Activated naive CD8-positive, alpha-beta T cell treated with anti-CD3 and anti-CD28 coated beads, Interleukin-2, amount 10 ng/mL, durations not matched to agents 7 days and 5 days (primary cell): ENCODE results near the gene LYPLA2. TPM values are rescaled to one million over a fixed set of nuclear protein-coding genes. Genes with fewer than 3 reads are reported as not detected.
A peak's percentile ranks its signal among the peaks of the same experiment; 100 is the strongest.
"Not testable (repeated sequence)": the region's sequence is repeated elsewhere in the genome, so short reads cannot be mapped to it uniquely, and the experiment has no call there.

ENCODE experiments used
- ATAC-seq: fragments of 150-1000 bp; cut with Tn5 transposase; one replicate; pipeline ENCODE4 v1.10.0; 2021; ENCODE audit warnings: low read depth, moderate library complexity
- POLR2A ChIA-PET: fragments of 350-600 bp; sonication (Branson Sonifier 250); formaldehyde crosslinking; loops from one replicate; lab custom pipeline; 2021; ENCODE audit warnings: antibody characterized with exemption; lab: Charles Lee
- DNase-seq: peaks from one replicate; pipeline ENCODE4 v3.0.0; 2021
- H3K27ac Mint-ChIP-seq: one replicate; pipeline ENCODE4 v1.8.0; 2022; ENCODE audit warnings: mild to moderate bottlenecking, mixed read lengths
- H3K27me3 Mint-ChIP-seq: one replicate; pipeline ENCODE4 v1.8.0; 2022; ENCODE audit warnings: mild to moderate bottlenecking, moderate library complexity, mixed read lengths
- H3K36me3 Mint-ChIP-seq: one replicate; pipeline ENCODE4 v1.8.0; 2021; ENCODE audit warnings: mild to moderate bottlenecking, mixed read lengths
- H3K4me1 Mint-ChIP-seq: one replicate; pipeline ENCODE4 v1.8.0; 2021; ENCODE audit warnings: mixed read lengths
- H3K4me3 Mint-ChIP-seq: one replicate; pipeline ENCODE4 v1.8.0; 2022; ENCODE audit warnings: mild to moderate bottlenecking, moderate library complexity, mixed read lengths
- H3K9me3 Mint-ChIP-seq: one replicate; pipeline ENCODE4 v1.8.0; 2021; ENCODE audit warnings: mixed read lengths
- total RNA-seq, 2 experiments: library from RNA; stranded (reverse); gene quantifications; one replicate each; pipeline ENCODE4 v1.2.3, GENCODE V29; 2021

The LYPLA2 gene
- total RNA-seq, 2 experiments from 2014 or later, result 67.0 to 82.5 TPM

GRCh38 chr1:23799570-23800399, 8.8 kb downstream of the LYPLA2 start:
- Mint-ChIP-seq H3K36me3 (peaks cover 2% of the 10 kb centered on the region), H3K27ac (peak overlapping the region; percentile 92), H3K4me1 (peaks cover 17% of the 10 kb centered on the region), H3K9me3 (no peaks in the 10 kb centered on the region), H3K27me3 (no peaks in the 10 kb centered on the region), H3K4me3 (peak overlapping the region; percentile 99)
- POLR2A ChIA-PET, result interaction anchor here (0.6 to 3.9 kb wide), 14 partner anchors 8 to 180 kb away, joined by 3 to 50 read pairs (median 4); partner anchors contain the start of genes HMGCL, LYPLA2, PITHD1 and PNRC2
- ATAC-seq, result peak; percentile 11
- DNase-seq, result peak; percentile 55

DNA sequence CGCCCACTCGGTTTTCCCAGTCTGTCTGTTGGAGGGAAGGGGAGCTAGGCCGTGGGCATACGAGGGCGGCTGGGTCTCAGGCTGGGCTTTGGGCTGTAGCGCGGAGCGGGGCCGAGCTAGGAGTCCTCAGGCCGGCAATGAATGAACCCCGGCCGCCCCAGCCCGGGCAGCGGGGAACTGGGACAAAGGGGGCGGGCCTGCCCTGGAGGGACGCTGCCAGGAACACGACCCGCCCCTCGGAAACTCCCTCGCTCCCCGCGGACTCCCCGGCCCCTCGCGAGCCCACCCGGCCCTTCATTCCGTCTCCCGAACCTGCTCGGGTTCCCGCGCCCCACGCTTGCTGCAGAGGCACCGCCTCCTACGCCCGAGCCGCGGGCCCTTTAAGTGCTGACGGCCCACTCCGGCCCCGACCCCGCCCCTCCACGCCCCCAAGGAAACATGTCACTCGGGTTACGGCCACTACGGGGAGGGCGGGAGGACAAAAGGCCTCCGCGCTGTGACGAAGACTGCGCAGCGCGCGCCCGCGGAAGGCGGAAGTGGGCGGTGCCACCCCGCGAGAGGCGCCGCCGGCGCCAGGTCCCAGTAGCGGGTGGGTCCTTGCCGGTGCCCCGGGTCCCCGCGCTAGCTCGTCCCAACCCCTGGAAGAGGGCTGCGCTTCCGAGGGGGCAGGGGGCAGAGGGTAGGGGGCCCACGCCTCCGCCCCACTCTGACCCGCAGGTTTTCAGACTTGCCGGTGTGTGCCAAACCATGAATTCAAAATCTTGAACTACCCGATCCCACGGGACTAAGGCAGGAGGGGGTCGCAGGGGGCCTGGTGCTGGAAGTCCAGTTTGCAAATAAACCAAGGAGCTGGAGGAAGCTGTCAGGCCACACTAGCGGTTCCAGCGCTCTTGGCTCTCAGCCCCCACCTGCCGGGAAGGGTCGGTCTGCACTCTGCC, 9.7 kb downstream of the LYPLA2 start, which contains the start of gene GALE:
GALE (minus strand) TSS at position 355 of the 938 bp plus-strand sequence. CDS start 1,747 bp downstream, outside the sequence.
- H3K9me3 Mint-ChIP-seq, result no peaks in the 10 kb centered on the region
- DNase-seq, result peak; percentile 97
- ATAC-seq, result peak; percentile 89
- no peaks in the 10 kb centered on the region for H3K27me3 Mint-ChIP-seq
- POLR2A ChIA-PET, result interaction anchor here (0.8 to 3.9 kb wide), 15 partner anchors 9 to 179 kb away, joined by 3 to 50 read pairs (median 5); partner anchors contain the start of genes HMGCL, LYPLA2, PITHD1 and PNRC2
- H3K4me1 Mint-ChIP-seq, result peaks cover 17% of the 10 kb centered on the region
- H3K36me3 Mint-ChIP-seq, result no peaks in the 10 kb centered on the region
- H3K27ac Mint-ChIP-seq, result peak within 1 kb of the TSS; percentile 92
- peak within 1 kb of the TSS; percentile 99 for H3K4me3 Mint-ChIP-seq

DNA sequence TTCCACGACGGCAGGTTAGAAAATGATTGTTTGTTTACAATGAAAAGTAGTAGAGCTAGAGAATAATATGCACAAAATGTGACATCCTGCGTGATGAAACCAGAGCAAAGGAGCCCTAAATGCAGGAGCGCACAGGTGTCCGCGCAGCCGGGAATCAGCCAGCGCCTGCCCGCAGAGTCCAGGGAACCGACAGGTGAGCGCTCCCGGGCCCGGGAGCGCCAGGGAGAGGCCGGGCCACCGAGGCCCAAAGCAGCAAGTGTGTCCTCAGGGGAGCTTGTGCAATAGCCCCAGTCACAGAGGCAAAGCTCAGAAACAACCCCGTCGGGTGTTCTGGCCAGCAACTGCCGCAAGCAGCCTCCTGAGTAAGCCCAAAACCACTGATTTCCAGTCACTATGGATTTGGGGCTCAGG, 10.4 kb downstream of the LYPLA2 start:
- POLR2A ChIA-PET, result interaction anchor here (0.8 to 3.9 kb wide), 10 partner anchors 9 to 158 kb away, joined by 3 to 50 read pairs (median 6); partner anchors contain the start of genes HMGCL, LYPLA2, PITHD1 and PNRC2
- DNase-seq, result no peak
- H3K27me3 Mint-ChIP-seq, result no peaks in the 10 kb centered on the region
- H3K9me3 Mint-ChIP-seq, result no peaks in the 10 kb centered on the region
- ATAC-seq, result no peak
- H3K27ac Mint-ChIP-seq, result peak overlapping the region; percentile 80
- peaks cover 17% of the 10 kb centered on the region for H3K4me1 Mint-ChIP-seq
- peak overlapping the region; percentile 99 for H3K4me3 Mint-ChIP-seq
- no peaks in the 10 kb centered on the region for H3K36me3 Mint-ChIP-seq

- ATAC-seq (no peak), DNase-seq (no peak)
- POLR2A ChIA-PET, result interaction anchor here (0.9 to 3.9 kb wide), 7 partner anchors 8 to 158 kb away, joined by 3 to 50 read pairs (median 8); partner anchors contain the start of genes HMGCL, LYPLA2, PITHD1 and PNRC2
- peak overlapping the region; percentile 16 for H3K27ac Mint-ChIP-seq
- peaks cover 17% of the 10 kb centered on the region for H3K4me1 Mint-ChIP-seq
- H3K27me3 Mint-ChIP-seq, result no peaks in the 10 kb centered on the region
- H3K9me3 Mint-ChIP-seq, result no peaks in the 10 kb centered on the region
- H3K4me3 Mint-ChIP-seq, result peak overlapping the region; percentile 45
- H3K36me3 Mint-ChIP-seq, result no peaks in the 10 kb centered on the region
These were observed 10.9 kb downstream of the LYPLA2 start for GRCh38 chr1:23801876-23802275.

- POLR2A ChIA-PET, result interaction anchor here (0.8 to 3.9 kb wide), 2 partner anchors 11 to 156 kb away, joined by 3 to 50 read pairs; partner anchors contain the start of gene LYPLA2
- H3K4me3 Mint-ChIP-seq, ATAC-seq, H3K27ac Mint-ChIP-seq, DNase-seq, H3K9me3 Mint-ChIP-seq, H3K36me3 Mint-ChIP-seq, H3K27me3 Mint-ChIP-seq: not testable (repeated sequence)
- H3K4me1 Mint-ChIP-seq, result peaks cover 23% of the 10 kb centered on the region
These were observed 11.9 kb downstream of the LYPLA2 start for GRCh38 chr1:23802809-23803342.

- H3K4me1 Mint-ChIP-seq, result peaks cover 22% of the 10 kb centered on the region
- H3K27ac Mint-ChIP-seq, result no peak overlapping the region
- DNase-seq (no peak), ATAC-seq (no peak)
- POLR2A ChIA-PET, result interaction anchor here (0.8 kb wide), 1 partner anchor 155 kb away, joined by 3 read pairs; no protein-coding TSS in a partner anchor
- H3K36me3 Mint-ChIP-seq, result peaks cover 3% of the 10 kb centered on the region
- H3K4me3 Mint-ChIP-seq, result no peak overlapping the region
- no peaks in the 10 kb centered on the region for H3K9me3 Mint-ChIP-seq
- no peaks in the 10 kb centered on the region for H3K27me3 Mint-ChIP-seq
These were observed 12.7 kb downstream of the LYPLA2 start for GRCh38 chr1:23803674-23804073.

- no peaks in the 10 kb centered on the region for H3K9me3 Mint-ChIP-seq
- DNase-seq (no peak), ATAC-seq (no peak)
- POLR2A ChIA-PET, result no interaction called here
- H3K27ac Mint-ChIP-seq, result no peak overlapping the region
- H3K27me3 Mint-ChIP-seq, result no peaks in the 10 kb centered on the region
- peaks cover 3% of the 10 kb centered on the region for H3K36me3 Mint-ChIP-seq
- H3K4me1 Mint-ChIP-seq, result peaks cover 16% of the 10 kb centered on the region
- no peak overlapping the region for H3K4me3 Mint-ChIP-seq
These were observed 13.4 kb downstream of the LYPLA2 start for GRCh38 chr1:23804183-23804835.

GRCh38 chr1:23805025-23805424, 14.1 kb downstream of the LYPLA2 start:
- H3K27ac Mint-ChIP-seq, result peak overlapping the region; percentile 3
- peaks cover 3% of the 10 kb centered on the region for H3K36me3 Mint-ChIP-seq
- H3K27me3 Mint-ChIP-seq, result no peaks in the 10 kb centered on the region
- no peak for DNase-seq
- POLR2A ChIA-PET, result interaction anchor here (0.6 kb wide), 1 partner anchor 38 kb away, joined by 3 read pairs; no protein-coding TSS in a partner anchor
- peaks cover 19% of the 10 kb centered on the region for H3K4me1 Mint-ChIP-seq
- no peak for ATAC-seq
- H3K4me3 Mint-ChIP-seq, result peak overlapping the region; percentile 1
- H3K9me3 Mint-ChIP-seq, result no peaks in the 10 kb centered on the region

DNA sequence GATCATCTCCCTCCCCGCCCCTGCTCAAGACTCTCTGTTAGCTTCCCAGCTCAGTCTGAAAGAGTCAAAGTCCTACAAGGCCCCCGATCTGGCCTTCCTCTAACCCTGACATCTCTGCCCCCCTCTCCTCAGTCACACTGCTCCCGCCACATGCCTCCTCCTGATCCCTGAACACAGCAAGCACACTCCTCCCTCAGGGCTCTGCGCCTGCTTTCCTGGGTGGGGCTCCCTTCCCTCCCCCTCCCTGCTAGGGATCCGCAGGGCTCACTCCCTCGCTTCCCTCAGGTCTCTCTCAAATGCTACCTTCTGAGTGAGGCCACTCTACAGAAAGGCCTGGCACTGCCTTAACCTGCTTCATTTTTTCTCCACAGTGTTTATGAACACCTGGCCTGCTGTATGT, 15.3 kb downstream of the LYPLA2 start:
- peaks cover 6% of the 10 kb centered on the region for H3K36me3 Mint-ChIP-seq
- ATAC-seq (no peak), DNase-seq (no peak)
- POLR2A ChIA-PET, result interaction anchor here (1.1 kb wide), 1 partner anchor 28 kb away, joined by 4 read pairs; the partner anchor contains the start of gene PITHD1
- peaks cover 20% of the 10 kb centered on the region for H3K4me1 Mint-ChIP-seq
- H3K4me3 Mint-ChIP-seq, result no peak overlapping the region
- H3K27ac Mint-ChIP-seq, result no peak overlapping the region
- H3K27me3 Mint-ChIP-seq, result no peaks in the 10 kb centered on the region
- no peaks in the 10 kb centered on the region for H3K9me3 Mint-ChIP-seq

DNA sequence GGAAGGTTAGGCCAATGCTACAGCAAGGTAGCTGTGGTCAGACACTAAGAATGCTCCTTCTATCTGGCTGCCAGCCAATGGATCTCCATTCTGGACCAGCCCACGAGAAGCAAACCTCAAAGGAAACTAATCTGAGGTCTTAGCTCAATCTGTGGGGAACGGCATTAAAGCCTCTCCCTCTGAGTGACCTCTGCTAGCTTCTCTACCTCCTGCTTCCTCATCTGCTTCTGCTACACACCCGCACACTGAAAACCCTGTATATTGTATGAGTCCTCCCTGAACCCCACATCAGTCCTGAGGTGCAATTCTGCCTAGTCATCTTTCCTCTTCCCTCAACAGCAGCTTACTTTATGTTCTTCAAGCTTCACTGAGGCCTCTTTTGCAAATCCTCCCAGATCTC, 16.5 kb downstream of the LYPLA2 start:
- Mint-ChIP-seq H3K27ac (peak overlapping the region; percentile 4), H3K4me3 (no peak overlapping the region), H3K4me1 (peaks cover 17% of the 10 kb centered on the region), H3K36me3 (peaks cover 6% of the 10 kb centered on the region), H3K27me3 (no peaks in the 10 kb centered on the region), H3K9me3 (no peaks in the 10 kb centered on the region)
- DNase-seq (no peak), ATAC-seq (no peak)
- POLR2A ChIA-PET, result interaction anchor here (0.8 to 4.7 kb wide), 5 partner anchors 8 to 694 kb away, joined by 3 to 18 read pairs (median 4); partner anchors contain the start of genes HMGCL and PITHD1

DNA sequence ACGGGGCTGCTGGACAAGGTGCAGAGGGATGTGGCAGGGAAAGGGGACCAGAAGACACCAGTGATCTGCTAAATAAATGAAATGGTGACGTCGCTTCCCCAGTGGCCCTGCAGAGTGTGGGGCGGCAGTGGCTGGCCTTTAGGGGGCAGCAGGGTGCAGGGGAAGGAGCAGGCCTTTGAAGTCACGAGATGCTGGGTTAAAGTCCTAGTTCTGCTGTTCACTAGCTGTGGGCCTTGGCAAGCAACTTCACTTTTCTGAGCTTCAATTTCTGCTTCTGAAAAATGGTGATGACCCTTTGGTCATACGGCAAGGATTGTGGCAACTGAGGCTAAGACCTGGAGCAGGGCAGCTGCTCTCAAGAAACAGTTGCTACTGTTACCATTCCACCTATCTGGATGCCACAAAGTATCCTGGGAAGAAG, 18.8 kb downstream of the LYPLA2 start:
- POLR2A ChIA-PET, result interaction anchor here (0.7 to 4.7 kb wide), 4 partner anchors 9 to 107 kb away, joined by 3 to 18 read pairs (median 9); partner anchors contain the start of genes GALE and HMGCL
- H3K36me3 Mint-ChIP-seq, result peaks cover 6% of the 10 kb centered on the region
- H3K4me3 Mint-ChIP-seq, result no peak overlapping the region
- H3K4me1 Mint-ChIP-seq, result peaks cover 17% of the 10 kb centered on the region
- H3K27me3 Mint-ChIP-seq, result no peaks in the 10 kb centered on the region
- no peaks in the 10 kb centered on the region for H3K9me3 Mint-ChIP-seq
- no peak overlapping the region for H3K27ac Mint-ChIP-seq
- DNase-seq (peak; percentile 84), ATAC-seq (peak; percentile 88)
